Aorta (tissue), 5 donors: ENCODE data around the gene PGBD4. TPM values are rescaled to one million over a fixed set of nuclear protein-coding genes. Genes with fewer than 3 reads are reported as not detected.

Source experiments
- ATAC-seq: fragments of 200-7000 bp; cut with Tn5 transposase; one replicate; pipeline ENCODE4 v1.9.1; 2022; ENCODE audit warnings: moderate library complexity; ENCODE audit not compliant: low FRiP score
- DNase-seq, 2 donors: peaks; one replicate each; pipeline ENCODE4 v3.0.0-alpha.2; 2020
- H3K27ac ChIP-seq, 2 donors: one replicate each; pipeline ENCODE4 v1.5.1; 2013; ENCODE audit warnings: low read length in 2 of 2, mild to moderate bottlenecking in 2 of 2, moderate library complexity in 2 of 2, control low read depth in 1 of 2, inconsistent platforms in 1 of 2, low read depth in 1 of 2
- H3K27me3 ChIP-seq, 2 donors: one replicate each; pipeline ENCODE4 v1.6.1; 2013; ENCODE audit warnings: control low read depth in 1 of 2, low read length in 1 of 2, mild to moderate bottlenecking in 1 of 2, moderate library complexity in 1 of 2; ENCODE audit not compliant: insufficient read depth in 2 of 2, control insufficient read depth in 1 of 2
- H3K36me3 ChIP-seq, 2 donors: one replicate each; pipeline ENCODE4 v1.6.1; 2013; ENCODE audit warnings: control low read depth in 1 of 2, low read length in 1 of 2, mild to moderate bottlenecking in 1 of 2; ENCODE audit not compliant: insufficient read depth in 2 of 2, control insufficient read depth in 1 of 2
- H3K4me1 ChIP-seq, 2 donors: one replicate each; pipeline ENCODE4 v1.6.1; 2013; ENCODE audit warnings: low read length in 2 of 2, control low read depth in 1 of 2, mild to moderate bottlenecking in 1 of 2, moderate library complexity in 1 of 2; ENCODE audit not compliant: insufficient read depth in 2 of 2, control insufficient read depth in 1 of 2
- H3K4me3 ChIP-seq, 2 donors: one replicate each; pipeline ENCODE4 v1.5.1; 2013; ENCODE audit warnings: low read length in 2 of 2, control low read depth in 1 of 2, mild to moderate bottlenecking in 1 of 2
- H3K9me3 ChIP-seq: one replicate; pipeline ENCODE4 v1.6.1; 2013; ENCODE audit warnings: mild to moderate bottlenecking, low read length; ENCODE audit not compliant: control insufficient read depth
- WGBS, 2 donors: extraction: QIAGEN DNeasy Blood & Tissue Kit; methylation state at CpG; one replicate each; pipeline ENCODE4 v1.1.7; 2013; 5-methylcytosine and 5-hydroxymethylcytosine counted together
- intact Hi-C, 2 donors: fragments of 100-400 bp; cut with DNase I; formaldehyde crosslinking; loops; one replicate each; pipeline versions ENCODE4 v1.14.2 to v1.15.0; 2022
- polyA plus RNA-seq, 2 donors: library from polyadenylated mRNA; stranded (reverse); fragments of 200-250 nt; gene quantifications; one replicate each; pipeline ENCODE4 v1.2.3, GENCODE V29; 2013
- total RNA-seq, 2 donors: library from RNA; stranded (reverse); fragmentation: NEBNext Ultra II Directional; extraction: Animal tissue kit (Norgen Biotek cat#: 25700); gene quantifications; one replicate each; pipeline ENCODE4 v1.2.1, GENCODE V29; 2021
- donor health status: healthy with polysubstance abuse.
- donor health status: Bipolar disorder and iron deficiency.
- donor health status: DM: no; HTN: no; CAD: no.
- donor health status: DM: no; HTN: no; CAD: no.
- donor health status: DM: yes; HTN: yes; CAD: no.

PGBD4 gene
- total and polyA plus RNA-seq, 4 donors = 0.13 to 1.7 (median 1.6) TPM

DNA sequence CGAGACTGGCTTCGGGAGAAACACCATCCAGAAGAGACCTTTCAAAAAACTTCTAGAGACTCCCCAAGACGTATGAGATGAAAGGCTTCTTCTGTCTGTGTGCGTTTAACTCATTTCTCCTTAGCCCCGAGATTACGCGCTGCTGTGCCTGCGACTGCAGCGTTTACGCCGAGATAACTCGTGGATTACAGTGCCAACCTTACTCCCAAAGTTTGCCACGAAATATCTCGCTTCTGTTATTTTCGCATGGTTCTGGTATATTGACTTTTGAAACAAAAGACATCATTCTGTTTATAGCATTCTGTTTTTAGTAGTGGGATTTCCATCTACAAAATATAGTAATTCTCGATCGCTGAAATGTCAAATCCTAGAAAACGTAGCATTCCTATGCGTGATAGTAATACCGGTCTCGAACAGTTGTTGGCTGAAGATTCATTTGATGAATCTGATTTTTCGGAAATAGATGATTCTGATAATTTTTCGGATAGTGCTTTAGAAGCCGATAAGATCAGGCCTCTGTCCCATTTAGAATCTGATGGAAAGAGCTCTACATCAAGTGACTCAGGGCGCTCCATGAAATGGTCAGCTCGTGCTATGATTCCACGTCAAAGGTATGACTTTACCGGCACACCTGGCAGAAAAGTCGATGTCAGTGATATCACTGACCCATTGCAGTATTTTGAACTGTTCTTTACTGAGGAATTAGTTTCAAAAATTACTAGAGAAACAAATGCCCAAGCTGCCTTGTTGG lies 467 bp downstream of the PGBD4 start:
- DNase-seq (no peak), ATAC-seq (no peak)
- WGBS, 2 donors = 18 to 20% methylated on average over 29 of the region's 29 CpGs
- Histone ChIP-seq H3K4me3 (peak overlapping the region; percentile 69 to 80), H3K27ac (peak overlapping the region in 1 of 2 donors; percentile 72), H3K4me1 (peaks cover 0 to 2% of the 10 kb centered on the region in 2 donors), H3K36me3 (no peaks in the 10 kb centered on the region), H3K9me3 (no peaks in the 10 kb centered on the region), H3K27me3 (no peaks in the 10 kb centered on the region)
- intact Hi-C loops = loop anchor here (2.0 to 10.0 kb wide), 4 partner anchors 40 to 262 kb away; partner anchors contain the start of genes LPCAT4 (in 2 of the 2), EMC4 (in 1 of the 2) and KATNBL1 (in 1 of the 2)

DNA sequence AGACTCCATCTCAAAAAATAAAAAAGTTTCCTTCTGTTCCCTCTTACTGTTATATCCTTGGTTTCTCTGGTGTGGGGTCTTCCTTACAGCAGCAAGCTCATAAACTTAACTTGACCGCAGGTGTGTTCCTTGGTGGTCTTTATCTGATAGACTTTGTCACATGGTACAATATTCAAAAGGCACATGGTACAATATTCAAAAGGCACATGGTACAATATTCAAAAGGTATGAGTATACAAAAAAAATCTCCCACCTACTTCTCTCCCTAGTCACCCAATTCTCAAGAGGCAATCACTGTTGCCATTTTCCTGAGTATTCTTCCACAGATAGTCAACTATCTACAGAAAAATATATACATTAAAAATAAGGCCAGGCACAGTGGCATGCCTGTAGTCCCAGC lies 4.5 kb downstream of the PGBD4 start:
- Histone ChIP-seq H3K36me3 (no peaks in the 10 kb centered on the region), H3K9me3 (no peaks in the 10 kb centered on the region), H3K27me3 (no peaks in the 10 kb centered on the region), H3K4me1 (no peaks in the 10 kb centered on the region), H3K4me3 (no peak overlapping the region), H3K27ac (no peak overlapping the region)
- intact Hi-C loops = loop anchor here (10.0 kb wide), 1 partner anchor 258 kb away; the partner anchor contains the start of gene LPCAT4 (in 2 of the 2)
- WGBS, 2 donors = 97 to 100% methylated on average over 1 of the region's 1 CpG
- ATAC-seq = no peak
- no peak for DNase-seq

DNA sequence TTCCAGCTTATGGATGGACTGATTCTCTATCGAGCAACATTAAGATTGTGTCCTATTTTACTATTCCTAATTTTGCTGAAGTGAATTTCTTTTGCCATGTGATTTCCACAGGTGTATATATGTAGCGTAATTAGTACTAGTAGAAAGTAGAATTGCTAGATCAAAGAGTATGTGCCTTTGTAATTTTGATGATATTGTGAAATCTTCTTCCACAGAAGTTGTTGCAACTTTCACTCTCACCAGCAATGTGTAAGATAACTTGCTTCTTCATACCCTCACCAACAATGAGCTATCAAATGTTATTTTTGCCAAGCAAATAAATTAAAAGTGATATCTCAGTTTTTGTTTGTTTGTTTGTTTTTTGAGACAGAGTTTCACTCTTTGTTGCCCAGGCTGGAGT lies 5.4 kb downstream of the PGBD4 start:
- DNase-seq = no peak
- Histone ChIP-seq H3K27me3 (no peaks in the 10 kb centered on the region), H3K4me3 (no peak overlapping the region), H3K4me1 (no peaks in the 10 kb centered on the region), H3K27ac (no peak overlapping the region), H3K36me3 (no peaks in the 10 kb centered on the region), H3K9me3 (no peaks in the 10 kb centered on the region)
- intact Hi-C loops = loop anchor here (10.0 kb wide), 1 partner anchor 257 kb away; the partner anchor contains the start of gene LPCAT4 (in 2 of the 2)
- WGBS, 2 donors = 86 to 92% methylated on average over 2 of the region's 2 CpGs
- ATAC-seq = no peak

DNA sequence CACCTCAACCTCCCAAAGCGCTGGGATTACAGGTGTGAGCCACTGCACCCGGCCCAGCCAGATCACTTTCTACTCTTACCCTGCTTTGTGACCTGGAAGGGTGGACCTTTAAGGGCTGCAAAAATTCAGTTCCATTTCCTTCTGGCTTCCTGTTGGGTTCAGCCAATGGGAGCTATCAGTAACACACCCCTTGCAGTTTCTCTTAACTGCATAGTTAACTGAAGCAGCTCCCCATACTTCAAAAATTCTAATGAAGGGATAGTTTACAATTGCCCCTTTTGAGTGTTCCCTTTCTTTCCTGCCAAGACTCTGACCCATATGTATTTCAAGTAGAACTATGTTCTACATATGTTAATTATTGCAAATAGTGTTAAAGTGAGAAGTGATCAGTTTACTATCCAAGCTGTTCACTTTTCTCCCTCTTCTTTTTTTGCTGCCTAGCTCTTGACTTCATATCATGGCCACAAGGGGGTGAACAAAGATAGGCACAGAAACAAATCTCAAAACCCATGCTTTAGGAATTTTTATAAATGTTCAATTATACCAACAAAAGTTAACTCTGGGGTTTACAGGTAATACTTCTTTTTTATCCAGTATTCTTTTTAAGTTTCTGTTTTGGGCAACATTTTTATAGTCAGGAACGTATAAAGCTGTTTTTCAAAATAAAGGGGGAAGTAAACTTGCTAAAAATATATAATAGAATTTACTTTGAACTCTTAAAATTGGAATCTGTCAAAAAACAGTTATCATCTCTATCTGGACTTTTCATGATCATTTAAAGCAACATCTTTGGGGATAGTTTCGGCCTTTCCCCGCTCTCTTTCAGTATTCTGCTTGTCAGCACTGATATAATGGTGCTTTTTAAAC lies 8.1 kb downstream of the PGBD4 start:
- 67 to 71% methylated on average over 5 of the region's 5 CpGs for WGBS, 2 donors

DNA sequence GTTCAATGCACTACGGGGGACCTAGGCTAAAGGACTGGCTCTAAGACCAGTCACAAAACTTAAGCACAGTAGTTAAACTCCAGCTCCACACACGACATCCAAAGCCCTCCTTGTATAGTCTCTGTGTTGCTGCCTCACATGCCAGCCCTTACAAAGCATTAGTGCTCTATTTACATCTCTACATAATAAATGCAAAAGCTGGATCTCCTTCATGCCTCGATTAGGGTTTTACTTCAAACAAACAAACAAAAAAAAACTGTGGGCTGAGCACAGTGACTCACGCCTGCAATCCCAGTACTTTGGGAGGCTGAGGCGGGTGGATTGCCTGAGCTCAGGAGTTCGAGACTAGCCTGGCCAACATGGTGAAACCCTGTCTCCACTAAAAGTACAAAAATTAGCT lies 9.6 kb downstream of the PGBD4 start:
- WGBS, 2 donors = 67 to 70% methylated on average over 6 of the region's 6 CpGs
- no peaks in the 10 kb centered on the region for H3K36me3 ChIP-seq
- H3K4me3 ChIP-seq = no peak overlapping the region
- intact Hi-C loops = no loop called here
- H3K27ac ChIP-seq = no peak overlapping the region
- DNase-seq (no peak), ATAC-seq (no peak)
- no peaks in the 10 kb centered on the region for H3K4me1 ChIP-seq
- H3K27me3 ChIP-seq = no peaks in the 10 kb centered on the region
- no peaks in the 10 kb centered on the region for H3K9me3 ChIP-seq

More for the DNA sequence above, 8.1 kb downstream of the PGBD4 start:
- no peak for DNase-seq
- H3K27me3 ChIP-seq = no peaks in the 10 kb centered on the region
- no peak overlapping the region for H3K27ac ChIP-seq
- H3K36me3 ChIP-seq = no peaks in the 10 kb centered on the region
- H3K4me3 ChIP-seq = no peak overlapping the region
- intact Hi-C loops = loop anchor here (10.0 kb wide), 1 partner anchor 255 kb away; the partner anchor contains the start of gene LPCAT4 (in 2 of the 2)
- H3K9me3 ChIP-seq = no peaks in the 10 kb centered on the region
- no peak for ATAC-seq
- H3K4me1 ChIP-seq = no peaks in the 10 kb centered on the region

DNA sequence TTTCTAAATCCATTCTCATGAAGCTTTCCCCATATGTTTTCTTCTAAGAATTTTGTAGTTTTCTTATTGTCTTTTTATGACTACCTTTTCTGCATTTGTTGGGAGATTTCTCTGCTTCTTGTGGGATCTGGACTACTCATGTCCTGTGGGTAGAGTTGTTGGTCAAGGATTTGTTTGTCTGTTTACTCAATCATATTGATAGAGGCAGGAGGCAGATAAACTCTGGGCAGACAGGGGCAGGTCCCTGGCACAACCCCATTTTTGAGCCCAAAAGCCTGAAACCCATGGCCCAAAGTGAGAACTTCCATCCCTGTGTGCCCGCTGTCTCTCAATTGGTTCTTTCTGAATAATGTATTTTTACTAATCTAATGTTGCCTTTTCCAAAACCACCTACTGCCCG lies 12.3 kb downstream of the PGBD4 start:
- no peak overlapping the region for H3K27ac ChIP-seq
- H3K9me3 ChIP-seq = no peaks in the 10 kb centered on the region
- no peak overlapping the region for H3K4me3 ChIP-seq
- intact Hi-C loops = no loop called here
- no peaks in the 10 kb centered on the region for H3K4me1 ChIP-seq
- no peaks in the 10 kb centered on the region for H3K27me3 ChIP-seq
- no peak for ATAC-seq
- no peak for DNase-seq
- 48 to 50% methylated on average over 2 of the region's 2 CpGs for WGBS, 2 donors
- H3K36me3 ChIP-seq = no peaks in the 10 kb centered on the region

DNA sequence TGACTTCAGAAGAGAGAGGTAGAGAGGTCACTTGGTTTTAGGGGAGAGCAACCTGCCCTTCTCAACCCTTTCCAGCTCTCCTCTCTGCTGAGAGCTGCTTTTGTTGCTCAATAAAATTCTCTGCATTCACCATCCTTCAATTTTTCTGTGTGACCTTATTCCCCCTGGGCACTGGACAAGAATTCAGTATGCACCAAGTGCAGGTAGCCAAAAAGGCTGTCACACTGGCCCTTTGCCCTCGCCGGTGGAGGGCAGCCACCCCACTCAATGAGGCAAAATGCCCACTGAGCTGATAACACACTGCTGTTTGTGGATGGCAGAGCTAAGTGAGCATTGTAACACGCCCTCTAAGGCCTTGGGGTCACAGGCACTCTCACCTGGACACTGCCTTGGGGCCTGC lies 12.9 kb downstream of the PGBD4 start:
- intact Hi-C loops = no loop called here
- Histone ChIP-seq H3K4me3 (no peak overlapping the region), H3K4me1 (no peaks in the 10 kb centered on the region), H3K9me3 (no peaks in the 10 kb centered on the region), H3K36me3 (no peaks in the 10 kb centered on the region), H3K27me3 (no peaks in the 10 kb centered on the region), H3K27ac (no peak overlapping the region)
- WGBS, 2 donors = 77 to 85% methylated on average over 3 of the region's 3 CpGs
- DNase-seq (no peak), ATAC-seq (no peak)

DNA sequence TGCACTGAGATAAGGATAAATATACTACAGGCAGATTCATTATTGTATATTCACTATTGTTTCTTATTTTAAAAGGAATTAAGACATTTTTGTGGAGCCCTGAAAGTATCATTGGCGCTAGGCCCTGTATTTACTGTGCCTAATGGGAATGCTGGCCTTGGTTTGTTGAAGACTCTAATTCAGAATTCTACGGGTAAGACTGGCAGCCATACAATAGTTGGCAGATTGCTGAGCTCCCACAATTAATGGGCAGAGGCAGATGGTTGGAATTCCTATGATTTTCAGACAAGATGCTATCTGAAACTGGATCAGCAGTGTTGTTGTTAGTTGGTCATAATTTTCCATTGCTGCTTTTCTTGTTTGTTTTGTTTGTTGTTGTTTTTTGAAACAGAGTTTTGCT lies 14.7 kb downstream of the PGBD4 start:
- no peaks in the 10 kb centered on the region for H3K27me3 ChIP-seq
- no peaks in the 10 kb centered on the region for H3K36me3 ChIP-seq
- ATAC-seq = no peak
- no peak overlapping the region for H3K27ac ChIP-seq
- H3K4me1 ChIP-seq = no peaks in the 10 kb centered on the region
- 54 to 56% methylated on average over 2 of the region's 2 CpGs for WGBS, 2 donors
- intact Hi-C loops = no loop called here
- no peak for DNase-seq
- no peaks in the 10 kb centered on the region for H3K9me3 ChIP-seq
- H3K4me3 ChIP-seq = no peak overlapping the region
